HL-60 (cell line): ENCODE data around the gene FBLN1.
"Not testable (repeated sequence)": the region's sequence is repeated elsewhere in the genome, so short reads cannot be mapped to it uniquely, and the experiment has no call there.

ENCODE experiments used
- DNase-seq, 2 experiments: peaks; one replicate each; pipeline ENCODE4 v3.0.0-alpha.2; 2010 to 2020; ENCODE audit warnings: low read depth in 1 of 2, low spot score in 1 of 2
- H3K27ac ChIP-seq: fragments of 250-450 bp; sonication (Bioruptor Pico); replicated peaks from 2 replicates; pipeline ENCODE4 v1.5.1; 2020; ENCODE audit warnings: mild to moderate bottlenecking, moderate library complexity
- H3K27me3 ChIP-seq: fragments of 250-450 bp; sonication (Bioruptor Pico); 2 replicates; pipeline ENCODE4 v1.5.1; 2021; ENCODE audit warnings: mild to moderate bottlenecking, moderate library complexity; ENCODE audit not compliant: insufficient read depth, poor library complexity, severe bottlenecking
- H3K4me3 ChIP-seq: replicated peaks from 2 replicates; pipeline ENCODE4 v1.5.1; 2011; ENCODE audit warnings: mild to moderate bottlenecking, control low read depth, low read length; ENCODE audit not compliant: insufficient read depth
- GABPA ChIP-seq: IDR thresholded peaks from 2 replicates; pipeline ENCODE4 v1.6.1; 2012; ENCODE audit warnings: low read depth
- POLR2AphosphoS5 ChIP-seq: IDR thresholded peaks from 2 replicates; pipeline ENCODE4 v1.6.1; 2012; ENCODE audit warnings: low read depth
- REST ChIP-seq: IDR thresholded peaks from 2 replicates; pipeline ENCODE4 v1.6.1; 2012; ENCODE audit warnings: low read depth; ENCODE audit not compliant: insufficient replicate concordance
- SPI1 ChIP-seq: IDR thresholded peaks from 2 replicates; pipeline ENCODE4 v1.6.1; 2012; ENCODE audit warnings: low read depth, mild to moderate bottlenecking, borderline replicate concordance
- TF ChIP-seq, protein P1 (sequence below): IDR thresholded peaks from one replicate; pipeline ENCODE4 v1.5.1; 2011; ENCODE audit warnings: low read length, control low read depth, inconsistent platforms; ENCODE audit not compliant: insufficient read depth

The FBLN1 gene

DNA sequence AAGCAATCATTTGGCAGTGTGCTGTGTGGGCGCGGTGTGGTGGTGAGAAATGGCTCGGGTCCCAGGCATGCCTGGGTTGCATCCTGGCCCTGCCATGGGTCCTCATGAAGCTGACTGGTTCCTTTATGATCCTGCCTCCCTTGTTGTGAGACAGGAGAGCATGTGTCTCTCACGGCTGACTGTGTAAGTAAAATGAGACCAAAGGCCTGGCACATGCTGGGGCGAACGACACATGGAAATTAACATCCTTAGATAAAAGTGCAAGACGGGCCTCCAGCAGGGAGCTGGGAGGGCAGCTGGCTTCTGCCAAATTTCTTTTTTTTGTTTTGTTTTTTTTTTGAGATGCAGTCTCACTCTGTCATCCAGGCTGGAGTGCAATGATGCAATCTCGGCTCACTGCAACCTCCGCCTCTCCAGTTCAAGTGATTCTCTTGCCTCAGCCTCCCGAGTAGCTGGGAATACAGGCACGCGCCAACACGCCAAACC is 9.4 kb upstream of the FBLN1 start:
- TF ChIP-seq, protein P1, sequence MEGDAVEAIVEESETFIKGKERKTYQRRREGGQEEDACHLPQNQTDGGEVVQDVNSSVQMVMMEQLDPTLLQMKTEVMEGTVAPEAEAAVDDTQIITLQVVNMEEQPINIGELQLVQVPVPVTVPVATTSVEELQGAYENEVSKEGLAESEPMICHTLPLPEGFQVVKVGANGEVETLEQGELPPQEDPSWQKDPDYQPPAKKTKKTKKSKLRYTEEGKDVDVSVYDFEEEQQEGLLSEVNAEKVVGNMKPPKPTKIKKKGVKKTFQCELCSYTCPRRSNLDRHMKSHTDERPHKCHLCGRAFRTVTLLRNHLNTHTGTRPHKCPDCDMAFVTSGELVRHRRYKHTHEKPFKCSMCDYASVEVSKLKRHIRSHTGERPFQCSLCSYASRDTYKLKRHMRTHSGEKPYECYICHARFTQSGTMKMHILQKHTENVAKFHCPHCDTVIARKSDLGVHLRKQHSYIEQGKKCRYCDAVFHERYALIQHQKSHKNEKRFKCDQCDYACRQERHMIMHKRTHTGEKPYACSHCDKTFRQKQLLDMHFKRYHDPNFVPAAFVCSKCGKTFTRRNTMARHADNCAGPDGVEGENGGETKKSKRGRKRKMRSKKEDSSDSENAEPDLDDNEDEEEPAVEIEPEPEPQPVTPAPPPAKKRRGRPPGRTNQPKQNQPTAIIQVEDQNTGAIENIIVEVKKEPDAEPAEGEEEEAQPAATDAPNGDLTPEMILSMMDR = no peak
- TF ChIP-seq GABPA (no peak), POLR2AphosphoS5 (no peak), SPI1 (no peak), REST (no peak)
- no peak for DNase-seq
- Histone ChIP-seq H3K27me3 (peaks cover 5% of the 10 kb centered on the region), H3K27ac (no peak overlapping the region), H3K4me3 (no peak overlapping the region)

DNA sequence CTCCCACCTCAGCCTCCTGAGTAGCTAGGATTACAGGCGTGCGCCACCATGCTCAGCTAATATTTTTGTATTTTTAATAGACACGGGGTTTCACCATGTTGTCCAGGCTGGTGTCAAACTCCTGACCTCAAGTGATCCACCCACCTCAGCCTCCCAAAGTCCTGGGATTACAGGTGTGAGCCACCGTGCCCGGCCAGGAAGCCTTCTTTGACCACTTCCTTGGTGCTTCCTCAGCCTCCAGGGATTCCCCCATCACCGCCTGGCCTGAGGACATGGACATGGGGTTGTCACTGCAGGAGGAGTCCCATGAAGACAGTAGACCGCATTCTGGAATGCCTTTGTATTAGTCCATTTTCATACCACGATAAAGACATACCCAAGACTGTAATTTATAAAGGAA is 8.4 kb upstream of the FBLN1 start:
- not testable (repeated sequence) for H3K4me3 ChIP-seq, DNase-seq, H3K27ac ChIP-seq
- peaks cover 11% of the 10 kb centered on the region for H3K27me3 ChIP-seq

GRCh38 chr22:45495616-45496015 is 7.1 kb upstream of the FBLN1 start:
- H3K27me3 ChIP-seq = peaks cover 15% of the 10 kb centered on the region
- not testable (repeated sequence) for H3K27ac ChIP-seq, H3K4me3 ChIP-seq, DNase-seq

DNA sequence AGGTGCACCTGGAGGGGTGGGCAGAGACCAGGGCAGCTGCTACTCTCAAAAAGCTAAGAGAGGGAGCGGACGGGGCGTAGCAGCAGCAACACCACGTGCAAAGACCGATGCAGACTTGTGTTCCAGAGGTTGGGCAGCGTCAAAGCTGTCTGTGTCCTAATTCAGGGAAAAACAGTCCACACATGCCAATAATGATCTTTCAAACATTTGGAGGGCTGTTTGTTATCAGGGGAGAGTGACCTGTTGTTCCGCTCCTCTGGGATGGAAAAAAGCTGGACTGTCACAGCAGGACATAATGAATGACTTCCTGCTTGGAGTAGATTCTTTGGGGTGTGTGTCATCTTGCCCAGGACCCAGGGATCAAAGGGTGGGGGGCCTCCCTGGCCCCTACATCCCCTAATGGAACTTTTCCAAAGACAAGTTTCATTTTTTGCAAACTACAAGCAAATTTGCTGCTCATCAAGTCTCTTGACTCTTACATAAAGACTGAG is 6.2 kb upstream of the FBLN1 start:
- no peak overlapping the region for H3K4me3 ChIP-seq
- DNase-seq = no peak
- TF ChIP-seq REST = no peak
- TF ChIP-seq SPI1 = no peak
- H3K27ac ChIP-seq = no peak overlapping the region
- H3K27me3 ChIP-seq = peaks cover 19% of the 10 kb centered on the region

GRCh38 chr22:45497351-45498145 is 5.1 kb upstream of the FBLN1 start:
- TF ChIP-seq, protein P1 = no peak
- TF ChIP-seq GABPA = no peak
- TF ChIP-seq POLR2AphosphoS5 = no peak
- TF ChIP-seq SPI1 = no peak
- TF ChIP-seq REST = no peak
- no peak overlapping the region for H3K4me3 ChIP-seq
- peaks cover 29% of the 10 kb centered on the region for H3K27me3 ChIP-seq
- no peak for DNase-seq
- no peak overlapping the region for H3K27ac ChIP-seq
